ENCODE data around the gene ACOX1.
A peak's percentile ranks its signal among the peaks of the same experiment; 100 is the strongest.
"Not testable (repeated sequence)": the region's sequence is repeated elsewhere in the genome, so short reads cannot be mapped to it uniquely, and the experiment has no call there.

ACOX1 gene

GRCh38 chr17:75994802-75995370, 15.9 kb upstream of the ACOX1 start:
- Histone ChIP-seq H3K4me1 (ENCODE audit: control insufficient read depth, insufficient read depth, low read length) (no peaks in the 10 kb centered on the region), H3K27me3 (ENCODE audit: control insufficient read depth, insufficient read depth, low read length) (no peaks in the 10 kb centered on the region)

GRCh38 chr17:75991396-75991795, 12.4 kb upstream of the ACOX1 start:
- Histone ChIP-seq H3K27me3 (ENCODE audit: control insufficient read depth, insufficient read depth, low read length) (no peaks in the 10 kb centered on the region), H3K4me3 (ENCODE audit: low read depth, low read length) (no peak overlapping the region), H3K36me3 (ENCODE audit: control insufficient read depth, insufficient read depth, low read length) (peaks cover 4% of the 10 kb centered on the region), H3K4me1 (ENCODE audit: control insufficient read depth, insufficient read depth, low read length) (no peaks in the 10 kb centered on the region), H3K9me3 (ENCODE audit: control insufficient read depth, insufficient read depth, low read length) (no peaks in the 10 kb centered on the region), H3K9ac (ENCODE audit: low read depth, low read length) (no peak overlapping the region)

More at GRCh38 chr17:75994802-75995370, 15.9 kb upstream of the ACOX1 start:
- Histone ChIP-seq H3K9me3 (ENCODE audit: control insufficient read depth, insufficient read depth, low read length) (no peaks in the 10 kb centered on the region), H3K9ac (ENCODE audit: low read depth, low read length) (no peak overlapping the region), H3K4me3 (ENCODE audit: low read depth, low read length) (no peak overlapping the region), H3K36me3 (ENCODE audit: control insufficient read depth, insufficient read depth, low read length) (peaks cover 2% of the 10 kb centered on the region)

GRCh38 chr17:75987041-75987440, 8.1 kb upstream of the ACOX1 start:
- Histone ChIP-seq H3K9ac (ENCODE audit: low read depth, low read length) (no peak overlapping the region), H3K27me3 (ENCODE audit: control insufficient read depth, insufficient read depth, low read length) (no peaks in the 10 kb centered on the region), H3K9me3 (ENCODE audit: control insufficient read depth, insufficient read depth, low read length) (no peaks in the 10 kb centered on the region), H3K4me3 (ENCODE audit: low read depth, low read length) (no peak overlapping the region), H3K4me1 (ENCODE audit: control insufficient read depth, insufficient read depth, low read length) (peaks cover 11% of the 10 kb centered on the region), H3K36me3 (ENCODE audit: control insufficient read depth, insufficient read depth, low read length) (peaks cover 2% of the 10 kb centered on the region)

- H3K36me3 ChIP-seq (ENCODE audit: control insufficient read depth, insufficient read depth, low read length) = peaks cover 2% of the 10 kb centered on the region
Measured at GRCh38 chr17:75985986-75986385, 7.0 kb upstream of the ACOX1 start.

GRCh38 chr17:75983501-75984181, 4.7 kb upstream of the ACOX1 start:
- Histone ChIP-seq H3K4me1 (ENCODE audit: control insufficient read depth, insufficient read depth, low read length) (peaks cover 13% of the 10 kb centered on the region), H3K27me3 (ENCODE audit: control insufficient read depth, insufficient read depth, low read length) (no peaks in the 10 kb centered on the region), H3K4me3 (ENCODE audit: low read depth, low read length) (peak overlapping the region; percentile 33), H3K9ac (ENCODE audit: low read depth, low read length) (no peak overlapping the region), H3K36me3 (ENCODE audit: control insufficient read depth, insufficient read depth, low read length) (peaks cover 2% of the 10 kb centered on the region), H3K9me3 (ENCODE audit: control insufficient read depth, insufficient read depth, low read length) (no peaks in the 10 kb centered on the region)

More at GRCh38 chr17:75985986-75986385, 7.0 kb upstream of the ACOX1 start:
- Histone ChIP-seq H3K4me1 (ENCODE audit: control insufficient read depth, insufficient read depth, low read length) (peaks cover 11% of the 10 kb centered on the region), H3K27me3 (ENCODE audit: control insufficient read depth, insufficient read depth, low read length) (no peaks in the 10 kb centered on the region), H3K4me3 (ENCODE audit: low read depth, low read length) (no peak overlapping the region), H3K9ac (ENCODE audit: low read depth, low read length) (no peak overlapping the region), H3K9me3 (ENCODE audit: control insufficient read depth, insufficient read depth, low read length) (no peaks in the 10 kb centered on the region)

GRCh38 chr17:75981019-75981615, 2.2 kb upstream of the ACOX1 start:
- no peaks in the 10 kb centered on the region for H3K9me3 ChIP-seq (ENCODE audit: control insufficient read depth, insufficient read depth, low read length)
- H3K4me3 ChIP-seq (ENCODE audit: low read depth, low read length) = no peak overlapping the region
- H3K36me3 ChIP-seq (ENCODE audit: control insufficient read depth, insufficient read depth, low read length) = peaks cover 5% of the 10 kb centered on the region
- H3K9ac ChIP-seq (ENCODE audit: low read depth, low read length) = no peak overlapping the region
- no peaks in the 10 kb centered on the region for H3K27me3 ChIP-seq (ENCODE audit: control insufficient read depth, insufficient read depth, low read length)
- peaks cover 13% of the 10 kb centered on the region for H3K4me1 ChIP-seq (ENCODE audit: control insufficient read depth, insufficient read depth, low read length)

GRCh38 chr17:75980188-75981018, 1.4 kb upstream of the ACOX1 start:
- H3K4me3 ChIP-seq (ENCODE audit: low read depth, low read length) = peak overlapping the region; percentile 91
- H3K27me3 ChIP-seq (ENCODE audit: control insufficient read depth, insufficient read depth, low read length) = no peaks in the 10 kb centered on the region
- peak overlapping the region; percentile 92 for H3K9ac ChIP-seq (ENCODE audit: low read depth, low read length)
- H3K4me1 ChIP-seq (ENCODE audit: control insufficient read depth, insufficient read depth, low read length) = peaks cover 13% of the 10 kb centered on the region
- no peaks in the 10 kb centered on the region for H3K9me3 ChIP-seq (ENCODE audit: control insufficient read depth, insufficient read depth, low read length)
- peaks cover 5% of the 10 kb centered on the region for H3K36me3 ChIP-seq (ENCODE audit: control insufficient read depth, insufficient read depth, low read length)

- Histone ChIP-seq H3K36me3 (ENCODE audit: control insufficient read depth, insufficient read depth, low read length) (peaks cover 5% of the 10 kb centered on the region), H3K4me3 (ENCODE audit: low read depth, low read length) (peak overlapping the region; percentile 91), H3K9me3 (ENCODE audit: control insufficient read depth, insufficient read depth, low read length) (no peaks in the 10 kb centered on the region), H3K9ac (ENCODE audit: low read depth, low read length) (peak overlapping the region; percentile 92), H3K4me1 (ENCODE audit: control insufficient read depth, insufficient read depth, low read length) (peaks cover 12% of the 10 kb centered on the region), H3K27me3 (ENCODE audit: control insufficient read depth, insufficient read depth, low read length) (no peaks in the 10 kb centered on the region)
Measured at GRCh38 chr17:75979705-75980187, 780 bp upstream of the ACOX1 start.

GRCh38 chr17:75976175-75976848, 2.7 kb downstream of the ACOX1 start:
- H3K9me3 ChIP-seq (ENCODE audit: control insufficient read depth, insufficient read depth, low read length) = no peaks in the 10 kb centered on the region
- H3K27me3 ChIP-seq (ENCODE audit: control insufficient read depth, insufficient read depth, low read length) = no peaks in the 10 kb centered on the region
- peaks cover 15% of the 10 kb centered on the region for H3K36me3 ChIP-seq (ENCODE audit: control insufficient read depth, insufficient read depth, low read length)
- no peak overlapping the region for H3K4me3 ChIP-seq (ENCODE audit: low read depth, low read length)
- peaks cover 2% of the 10 kb centered on the region for H3K4me1 ChIP-seq (ENCODE audit: control insufficient read depth, insufficient read depth, low read length)
- peak overlapping the region; percentile 32 for H3K9ac ChIP-seq (ENCODE audit: low read depth, low read length)

- Histone ChIP-seq H3K9me3 (ENCODE audit: control insufficient read depth, insufficient read depth, low read length) (no peaks in the 10 kb centered on the region), H3K9ac (ENCODE audit: low read depth, low read length) (no peak overlapping the region), H3K27me3 (ENCODE audit: control insufficient read depth, insufficient read depth, low read length) (no peaks in the 10 kb centered on the region), H3K4me3 (ENCODE audit: low read depth, low read length) (no peak overlapping the region), H3K4me1 (ENCODE audit: control insufficient read depth, insufficient read depth, low read length) (peaks cover 2% of the 10 kb centered on the region), H3K36me3 (ENCODE audit: control insufficient read depth, insufficient read depth, low read length) (peaks cover 15% of the 10 kb centered on the region)
Measured at GRCh38 chr17:75975757-75976174, 3.2 kb downstream of the ACOX1 start.

- H3K27me3 ChIP-seq (ENCODE audit: control insufficient read depth, insufficient read depth, low read length); H3K4me3 ChIP-seq (ENCODE audit: low read depth, low read length); H3K4me1 ChIP-seq (ENCODE audit: control insufficient read depth, insufficient read depth, low read length); H3K9ac ChIP-seq (ENCODE audit: low read depth, low read length); H3K9me3 ChIP-seq (ENCODE audit: control insufficient read depth, insufficient read depth, low read length): not testable (repeated sequence)
- peaks cover 15% of the 10 kb centered on the region for H3K36me3 ChIP-seq (ENCODE audit: control insufficient read depth, insufficient read depth, low read length)
Measured at GRCh38 chr17:75975187-75975586, 3.8 kb downstream of the ACOX1 start.

Data from iPS-15b (cell line).